ENCODE measurements around the gene APPL2. TPM values are rescaled to one million over a fixed set of nuclear protein-coding genes. Genes with fewer than 3 reads are reported as not detected.

APPL2 gene
- total and polyA plus RNA-seq, 2 of the 13 experiments (the other 11 are each of a cell fraction or from before 2014, with no cell fraction given) = 9.9 to 11.1 TPM

DNA sequence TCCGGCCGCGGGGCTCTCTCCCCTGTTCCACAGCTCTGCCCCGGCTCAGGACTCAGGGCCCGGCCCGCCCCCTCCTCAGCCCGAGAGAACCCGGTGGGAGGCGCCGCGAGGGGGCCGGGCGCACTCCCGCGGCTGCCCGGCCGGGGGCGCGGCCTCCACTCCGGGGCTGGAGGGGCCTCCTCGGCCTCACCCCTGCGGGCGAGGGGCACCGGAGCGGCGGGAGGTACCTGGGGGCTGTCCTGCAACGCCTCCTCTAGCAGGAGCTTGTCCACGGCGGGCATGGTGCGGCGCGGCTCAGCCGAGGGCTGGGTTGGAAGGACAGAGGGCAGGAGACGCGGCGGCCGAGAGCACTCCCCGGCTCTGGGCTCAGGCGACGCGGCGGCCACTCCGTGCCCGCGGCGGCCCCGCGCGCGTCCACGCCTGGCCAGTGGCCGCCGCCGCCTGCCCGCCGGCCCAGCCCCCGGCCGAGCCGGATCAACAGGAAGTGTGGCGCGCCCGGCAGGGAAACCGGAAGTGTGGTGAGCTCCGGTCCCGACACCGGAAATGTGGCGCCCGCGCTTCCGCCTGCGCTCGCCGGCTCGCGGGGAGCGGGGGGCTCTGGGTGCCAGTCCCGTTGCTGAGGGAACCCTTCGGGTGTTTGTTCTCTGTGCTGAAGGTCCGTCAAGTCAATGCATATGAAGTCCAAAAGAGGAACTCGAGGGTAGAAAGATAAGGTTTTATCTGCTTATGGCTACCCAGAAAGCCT lies at the start of gene APPL2 (continued):
- TF ChIP-seq ZNF296 (CRISPR knock-in tag; conservative IDR thresholded peaks at IDR 0.05) = no peak
- TF ChIP-seq ZFP37 (CRISPR knock-in tag; IDR thresholded peaks at IDR 0.05; ENCODE audit: borderline replicate concordance) = no peak
- TF ChIP-seq ZBTB1 (CRISPR knock-in tag; IDR thresholded peaks at IDR 0.05; ENCODE audit: borderline replicate concordance) = no peak
- no peak for TF ChIP-seq ZNF12 (CRISPR knock-in tag; IDR thresholded peaks at IDR 0.05)
- peak; percentile 88 for TF ChIP-seq RBFOX2 (IDR thresholded peaks at IDR 0.05; ENCODE audit: low read depth, low read length)
- TF ChIP-seq BRCA1 (CRISPR knock-in tag; IDR thresholded peaks at IDR 0.05) = no peak
- TF ChIP-seq TOPORS (CRISPR knock-in tag; IDR thresholded peaks at IDR 0.05) = peak; percentile 69
- TF ChIP-seq, protein P1, sequence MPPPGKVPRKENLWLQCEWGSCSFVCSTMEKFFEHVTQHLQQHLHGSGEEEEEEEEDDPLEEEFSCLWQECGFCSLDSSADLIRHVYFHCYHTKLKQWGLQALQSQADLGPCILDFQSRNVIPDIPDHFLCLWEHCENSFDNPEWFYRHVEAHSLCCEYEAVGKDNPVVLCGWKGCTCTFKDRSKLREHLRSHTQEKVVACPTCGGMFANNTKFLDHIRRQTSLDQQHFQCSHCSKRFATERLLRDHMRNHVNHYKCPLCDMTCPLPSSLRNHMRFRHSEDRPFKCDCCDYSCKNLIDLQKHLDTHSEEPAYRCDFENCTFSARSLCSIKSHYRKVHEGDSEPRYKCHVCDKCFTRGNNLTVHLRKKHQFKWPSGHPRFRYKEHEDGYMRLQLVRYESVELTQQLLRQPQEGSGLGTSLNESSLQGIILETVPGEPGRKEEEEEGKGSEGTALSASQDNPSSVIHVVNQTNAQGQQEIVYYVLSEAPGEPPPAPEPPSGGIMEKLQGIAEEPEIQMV (CRISPR knock-in tag; IDR thresholded peaks at IDR 0.05; ENCODE audit: low read depth) = peak; percentile 70; the same call in 1 of the 2 replicates
- peak; percentile 81 to 91 for TF ChIP-seq POLR2A (IDR thresholded peaks at IDR 0.05; ENCODE audit: insufficient read depth in 1 of 2, low read depth in 2 of 2, low read length in 2 of 2)
- TF ChIP-seq ZBTB7A (CRISPR knock-in tag; IDR thresholded peaks at IDR 0.05) = peak; percentile 48; the same call in 1 of the 2 replicates
- TF ChIP-seq, protein P2, sequence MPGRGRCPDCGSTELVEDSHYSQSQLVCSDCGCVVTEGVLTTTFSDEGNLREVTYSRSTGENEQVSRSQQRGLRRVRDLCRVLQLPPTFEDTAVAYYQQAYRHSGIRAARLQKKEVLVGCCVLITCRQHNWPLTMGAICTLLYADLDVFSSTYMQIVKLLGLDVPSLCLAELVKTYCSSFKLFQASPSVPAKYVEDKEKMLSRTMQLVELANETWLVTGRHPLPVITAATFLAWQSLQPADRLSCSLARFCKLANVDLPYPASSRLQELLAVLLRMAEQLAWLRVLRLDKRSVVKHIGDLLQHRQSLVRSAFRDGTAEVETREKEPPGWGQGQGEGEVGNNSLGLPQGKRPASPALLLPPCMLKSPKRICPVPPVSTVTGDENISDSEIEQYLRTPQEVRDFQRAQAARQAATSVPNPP (CRISPR knock-in tag; IDR thresholded peaks at IDR 0.05) = 0 out of 2 replicates have a peak, but pooled peaks have one; percentile 27
- TF ChIP-seq, protein P3, sequence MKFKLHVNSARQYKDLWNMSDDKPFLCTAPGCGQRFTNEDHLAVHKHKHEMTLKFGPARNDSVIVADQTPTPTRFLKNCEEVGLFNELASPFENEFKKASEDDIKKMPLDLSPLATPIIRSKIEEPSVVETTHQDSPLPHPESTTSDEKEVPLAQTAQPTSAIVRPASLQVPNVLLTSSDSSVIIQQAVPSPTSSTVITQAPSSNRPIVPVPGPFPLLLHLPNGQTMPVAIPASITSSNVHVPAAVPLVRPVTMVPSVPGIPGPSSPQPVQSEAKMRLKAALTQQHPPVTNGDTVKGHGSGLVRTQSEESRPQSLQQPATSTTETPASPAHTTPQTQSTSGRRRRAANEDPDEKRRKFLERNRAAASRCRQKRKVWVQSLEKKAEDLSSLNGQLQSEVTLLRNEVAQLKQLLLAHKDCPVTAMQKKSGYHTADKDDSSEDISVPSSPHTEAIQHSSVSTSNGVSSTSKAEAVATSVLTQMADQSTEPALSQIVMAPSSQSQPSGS (CRISPR knock-in tag; IDR thresholded peaks at IDR 0.05) = no peak
- peak; percentile 43; the same call in 1 of the 2 replicates for TF ChIP-seq RFXAP (CRISPR knock-in tag; IDR thresholded peaks at IDR 0.05; ENCODE audit: borderline replicate concordance)
- peak; percentile 45; the same call in 1 of the 2 replicates for TF ChIP-seq ZNF766 (CRISPR knock-in tag; IDR thresholded peaks at IDR 0.05; ENCODE audit: borderline replicate concordance)
- TF ChIP-seq ZNF720 (CRISPR knock-in tag; IDR thresholded peaks at IDR 0.05) = no peak
- peak; percentile 97 for TF ChIP-seq ZFY (CRISPR knock-in tag; IDR thresholded peaks at IDR 0.05)
- TF ChIP-seq, protein P4, sequence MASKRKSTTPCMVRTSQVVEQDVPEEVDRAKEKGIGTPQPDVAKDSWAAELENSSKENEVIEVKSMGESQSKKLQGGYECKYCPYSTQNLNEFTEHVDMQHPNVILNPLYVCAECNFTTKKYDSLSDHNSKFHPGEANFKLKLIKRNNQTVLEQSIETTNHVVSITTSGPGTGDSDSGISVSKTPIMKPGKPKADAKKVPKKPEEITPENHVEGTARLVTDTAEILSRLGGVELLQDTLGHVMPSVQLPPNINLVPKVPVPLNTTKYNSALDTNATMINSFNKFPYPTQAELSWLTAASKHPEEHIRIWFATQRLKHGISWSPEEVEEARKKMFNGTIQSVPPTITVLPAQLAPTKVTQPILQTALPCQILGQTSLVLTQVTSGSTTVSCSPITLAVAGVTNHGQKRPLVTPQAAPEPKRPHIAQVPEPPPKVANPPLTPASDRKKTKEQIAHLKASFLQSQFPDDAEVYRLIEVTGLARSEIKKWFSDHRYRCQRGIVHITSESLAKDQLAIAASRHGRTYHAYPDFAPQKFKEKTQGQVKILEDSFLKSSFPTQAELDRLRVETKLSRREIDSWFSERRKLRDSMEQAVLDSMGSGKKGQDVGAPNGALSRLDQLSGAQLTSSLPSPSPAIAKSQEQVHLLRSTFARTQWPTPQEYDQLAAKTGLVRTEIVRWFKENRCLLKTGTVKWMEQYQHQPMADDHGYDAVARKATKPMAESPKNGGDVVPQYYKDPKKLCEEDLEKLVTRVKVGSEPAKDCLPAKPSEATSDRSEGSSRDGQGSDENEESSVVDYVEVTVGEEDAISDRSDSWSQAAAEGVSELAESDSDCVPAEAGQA (IDR thresholded peaks at IDR 0.05; ENCODE audit: low read depth) = 0 out of 2 replicates have a peak, but pooled peaks have one; percentile 11
- TF ChIP-seq, protein P4 (CRISPR knock-in tag; IDR thresholded peaks at IDR 0.05; ENCODE audit: borderline replicate concordance) = no peak
- TF ChIP-seq ZFP1 (CRISPR knock-in tag; IDR thresholded peaks at IDR 0.05) = no peak
- 0 out of 2 replicates have a peak, but pooled peaks have one; percentile 64 for TF ChIP-seq ZNF788 (CRISPR knock-in tag; IDR thresholded peaks at IDR 0.05; ENCODE audit: borderline replicate concordance)
- no peak for TF ChIP-seq ZNF136 (CRISPR knock-in tag; IDR thresholded peaks at IDR 0.05; ENCODE audit: low read depth)
